T-helper 1 cell (primary cell): ENCODE data around the gene KRTAP21-1.
A peak's percentile ranks its signal among the peaks of the same experiment; 100 is the strongest.
"Not testable (repeated sequence)": the region's sequence is repeated elsewhere in the genome, so short reads cannot be mapped to it uniquely, and the experiment has no call there.

Experiments used
- DNase-seq, 5 donors: peaks; one replicate each; pipeline ENCODE4 v3.0.0-alpha.2; 2012 to 2020
- total RNA-seq, 4 donors: gene quantifications; one replicate each; lab custom pipeline; 2026; lab: John Stamatoyannopoulos, UW

Gene KRTAP21-1
- total RNA-seq = 0 reads per million in 4 donors

GRCh38 chr21:30755328-30755727 lies at the start of gene KRTAP21-1:
Gene KRTAP21-1 (minus strand): TSS chr21:30755428. CDS start chr21:30755378, 50 bp downstream.
- not testable (repeated sequence) for DNase-seq

- DNase-seq = no peak
Measured at GRCh38 chr21:30800605-30801004, 45.4 kb upstream of the KRTAP21-1 start.

GRCh38 chr21:30793581-30794314 lies 38.5 kb upstream of the KRTAP21-1 start:
- no peak for DNase-seq

- DNase-seq = no peak
Measured at GRCh38 chr21:30779249-30779648, 24.0 kb upstream of the KRTAP21-1 start.

GRCh38 chr21:30769724-30770431 lies 14.7 kb upstream of the KRTAP21-1 start:
- no peak for DNase-seq

GRCh38 chr21:30760776-30761175 lies 5.5 kb upstream of the KRTAP21-1 start:
- DNase-seq = no peak

- no peak for DNase-seq
Measured at GRCh38 chr21:30758306-30758705, 3.1 kb upstream of the KRTAP21-1 start.

- no peak for DNase-seq
Measured at GRCh38 chr21:30747159-30747558, 8.1 kb downstream of the KRTAP21-1 start, which contains the start of gene KRTAP21-2. Gene KRTAP21-2 (minus strand): TSS chr21:30747259. CDS start chr21:30747202, 57 bp downstream.

- no peak for DNase-seq
Measured at GRCh38 chr21:30740462-30740861, 14.8 kb downstream of the KRTAP21-1 start.

- DNase-seq = no peak
Measured at GRCh38 chr21:30733026-30733425, 22.2 kb downstream of the KRTAP21-1 start.

- no peak for DNase-seq
Measured at GRCh38 chr21:30726726-30727125, 28.5 kb downstream of the KRTAP21-1 start.

GRCh38 chr21:30719401-30719800 lies 35.8 kb downstream of the KRTAP21-1 start:
- DNase-seq = peak in 1 of 5 donors; percentile 23

GRCh38 chr21:30718239-30718909 lies 36.9 kb downstream of the KRTAP21-1 start, which contains the start of gene KRTAP21-3:
Gene KRTAP21-3 (minus strand): TSS chr21:30718777. CDS start chr21:30718759, 18 bp downstream.
- peak in 1 of 5 donors; percentile 84 for DNase-seq

- no peak for DNase-seq
Measured at GRCh38 chr21:30717105-30717504, 38.1 kb downstream of the KRTAP21-1 start.

- DNase-seq = no peak
Measured at GRCh38 chr21:30714946-30715345, 40.3 kb downstream of the KRTAP21-1 start.

- DNase-seq = no peak
Measured at GRCh38 chr21:30714456-30714855, 40.8 kb downstream of the KRTAP21-1 start.

- DNase-seq = no peak
Measured at GRCh38 chr21:30713766-30714165, 41.5 kb downstream of the KRTAP21-1 start.

GRCh38 chr21:30710499-30710898 lies 44.7 kb downstream of the KRTAP21-1 start:
- DNase-seq = no peak

GRCh38 chr21:30707409-30707808 lies 47.8 kb downstream of the KRTAP21-1 start:
- no peak for DNase-seq
